SK-N-SH (cell line): ENCODE measurements around the gene LPIN2. TPM values are rescaled to one million over a fixed set of nuclear protein-coding genes. Genes with fewer than 3 reads are reported as not detected.

Experiments used
- CTCF ChIA-PET: fragments of 300-600, 350-600 bp; formaldehyde crosslinking; extraction: SDS; loops from one replicate; lab custom pipeline; 2021; lab: Yijun Ruan, JAX
- POLR2A ChIA-PET: fragments of 350-600 bp; sonication (Branson Sonifier 250); formaldehyde crosslinking; extraction: SDS; loops from one replicate; lab custom pipeline; 2020; ENCODE audit warnings: antibody characterized with exemption, inconsistent platforms; lab: Yijun Ruan, JAX
- DNase-seq: peaks from one replicate; pipeline ENCODE4 v3.0.0; 2012
- H2AFZ ChIP-seq: fragments of 200-600 bp; sonication (generic); 2 replicates; pipeline ENCODE4 v1.8.1; 2016; ENCODE audit warnings: antibody characterized with exemption, mild to moderate bottlenecking, low read depth
- H3F3A ChIP-seq: fragments of 200-600 bp; sonication (generic); replicated peaks from 2 replicates; pipeline ENCODE3; 2016; ENCODE audit warnings: antibody characterized with exemption, mild to moderate bottlenecking; ENCODE audit not compliant: insufficient read depth
- H3K27ac ChIP-seq, 2 experiments: fragments of 200-500 bp in 1 of 2; fragments of 200-600 bp in 1 of 2; sonication (Bioruptor generic) in 1 of 2; sonication (generic), shearing (Covaris generic) in 1 of 2; 2 replicates each; pipeline versions ENCODE4 v1.5.1 to v1.6.1; 2014 to 2016; ENCODE audit warnings: low read depth in 2 of 2, inconsistent platforms in 1 of 2, low read length in 1 of 2, mild to moderate bottlenecking in 1 of 2, mixed read lengths in 1 of 2
- H3K27me3 ChIP-seq: fragments of 200-600 bp; sonication (generic), shearing (Covaris generic); 2 replicates; pipeline ENCODE4 v1.6.1; 2016; ENCODE audit warnings: mixed run types; ENCODE audit not compliant: insufficient read depth
- H3K36me3 ChIP-seq, 2 experiments: fragments of 200-500 bp in 1 of 2; fragments of 200-600 bp in 1 of 2; sonication (Bioruptor generic) in 1 of 2; sonication (generic) in 1 of 2; replicated peaks in 1 of 2; 2 replicates each; pipeline versions ENCODE3 to v1.5.1; 2014 to 2016; ENCODE audit warnings: low read length in 1 of 2, mild to moderate bottlenecking in 1 of 2; ENCODE audit not compliant: insufficient read depth in 2 of 2, control insufficient read depth in 1 of 2
- H3K4me1 ChIP-seq, 2 experiments: fragments of 200-500 bp in 1 of 2; fragments of 200-600 bp in 1 of 2; sonication (Bioruptor generic) in 1 of 2; sonication (generic), shearing (Covaris generic) in 1 of 2; 2 replicates each; pipeline versions ENCODE4 v1.5.1 to v1.6.1; 2014 to 2016; ENCODE audit warnings: low read depth in 1 of 2, low read length in 1 of 2, mixed run types in 1 of 2; ENCODE audit not compliant: insufficient read depth in 2 of 2, control insufficient read depth in 1 of 2
- H3K4me2 ChIP-seq: fragments of 200-600 bp; sonication (generic), shearing (Covaris generic); 2 replicates; pipeline ENCODE4 v1.6.1; 2017; ENCODE audit warnings: mixed run types
- H3K4me3 ChIP-seq, 2 experiments: fragments of 200-500 bp in 1 of 2; fragments of 200-600 bp in 1 of 2; sonication (Bioruptor generic) in 1 of 2; sonication (generic), shearing (Covaris generic) in 1 of 2; 2 replicates each; pipeline versions ENCODE4 v1.5.1 to v1.8.1; 2014 to 2016; ENCODE audit warnings: low read depth in 2 of 2, inconsistent platforms in 1 of 2, low read length in 1 of 2, mild to moderate bottlenecking in 1 of 2, mixed read lengths in 1 of 2, moderate library complexity in 1 of 2
- H3K79me2 ChIP-seq: fragments of 200-600 bp; sonication (generic); 2 replicates; pipeline ENCODE4 v1.8.1; 2017; ENCODE audit warnings: mild to moderate bottlenecking; ENCODE audit not compliant: insufficient read depth
- H3K9ac ChIP-seq: fragments of 200-600 bp; sonication (generic); 2 replicates; pipeline ENCODE4 v1.6.1; 2017; ENCODE audit warnings: mixed run types
- H3K9me2 ChIP-seq: fragments of 200-600 bp; sonication (generic); 2 replicates; pipeline ENCODE4 v1.6.1; 2017; ENCODE audit warnings: mixed run types
- H3K9me3 ChIP-seq: fragments of 200-600 bp; sonication (generic); 2 replicates; pipeline ENCODE4 v1.6.1; 2017; ENCODE audit warnings: mixed run types, mild to moderate bottlenecking, moderate library complexity
- H4K20me1 ChIP-seq: fragments of 200-600 bp; sonication (generic); 2 replicates; pipeline ENCODE4 v1.6.1; 2017; ENCODE audit warnings: mild to moderate bottlenecking, mixed run types; ENCODE audit not compliant: insufficient read depth
- CHD2 ChIP-seq: fragments of 150-350 bp; IDR thresholded peaks from 2 replicates; pipeline ENCODE4 v1.6.1; 2018; ENCODE audit warnings: low read length; ENCODE audit not compliant: partially characterized antibody
- ELF1 ChIP-seq: IDR thresholded peaks from 2 replicates; pipeline ENCODE4 v1.4.0; 2012
- EP300 ChIP-seq, 2 experiments: IDR thresholded peaks; 2 replicates each; pipeline versions ENCODE4 v1.4.0 to v1.6.1; 2012; ENCODE audit warnings: borderline replicate concordance in 1 of 2, low read depth in 1 of 2, low read length in 1 of 2
- FOSL2 ChIP-seq: IDR thresholded peaks from 2 replicates; pipeline ENCODE4 v1.4.0; 2012; ENCODE audit warnings: low read depth, mild to moderate bottlenecking, moderate library complexity, borderline replicate concordance
- JUND ChIP-seq: IDR thresholded peaks from 2 replicates; pipeline ENCODE4 v1.4.0; 2012
- MEF2A ChIP-seq: IDR thresholded peaks from 2 replicates; pipeline ENCODE4 v1.4.0; 2012; ENCODE audit warnings: low read depth, borderline replicate concordance
- NFIC ChIP-seq: IDR thresholded peaks from 2 replicates; pipeline ENCODE4 v1.4.0; 2012; ENCODE audit warnings: borderline replicate concordance
- POLR2AphosphoS5 ChIP-seq: IDR thresholded peaks from 2 replicates; pipeline ENCODE4 v1.6.1; 2012; ENCODE audit warnings: low read depth, low read length
- RAD21 ChIP-seq: IDR thresholded peaks from 2 replicates; pipeline ENCODE4 v1.6.1; 2012; ENCODE audit warnings: mild to moderate bottlenecking, low read length
- RCOR1 ChIP-seq: fragments of 150-350 bp; IDR thresholded peaks from 2 replicates; pipeline ENCODE4 v1.6.1; 2017; ENCODE audit warnings: antibody characterized with exemption, low read length
- RFX5 ChIP-seq: IDR thresholded peaks from 2 replicates; pipeline ENCODE4 v1.6.1; 2012; ENCODE audit warnings: mild to moderate bottlenecking, improper control_type of control experiment, low read length
- RXRA ChIP-seq: IDR thresholded peaks from 2 replicates; pipeline ENCODE4 v1.4.0; 2012; ENCODE audit warnings: low read depth, mild to moderate bottlenecking, borderline replicate concordance
- SIN3A ChIP-seq: IDR thresholded peaks from 2 replicates; pipeline ENCODE4 v1.6.1; 2012; ENCODE audit warnings: low read depth, mild to moderate bottlenecking, low read length, moderate library complexity, borderline replicate concordance
- TAF1 ChIP-seq: IDR thresholded peaks from 2 replicates; pipeline ENCODE4 v1.6.1; 2012; ENCODE audit warnings: low read depth, mild to moderate bottlenecking, low read length, moderate library complexity, borderline replicate concordance
- TEAD4 ChIP-seq: IDR thresholded peaks from 2 replicates; pipeline ENCODE4 v1.4.0; 2012; ENCODE audit warnings: mild to moderate bottlenecking, borderline replicate concordance; ENCODE audit not compliant: insufficient read depth
- WGBS: methylation state at CpG from one replicate; pipeline ENCODE4 v1.1.6; 2017; ENCODE audit warnings: low lambda C conversion rate; 5-methylcytosine and 5-hydroxymethylcytosine counted together
- polyA plus RNA-seq, 3 experiments: library from polyadenylated mRNA; depleted of rRNA; stranded (reverse); fragments of >200 nt; gene quantifications; 2 replicates each; pipeline ENCODE4 v1.2.3, GENCODE V29; 2012
- TF ChIP-seq, protein P1 (sequence below): fragments of 200-600 bp; sonication (generic); IDR thresholded peaks from 2 replicates; pipeline ENCODE4 v1.6.1; 2017; ENCODE audit warnings: antibody characterized with exemption, mild to moderate bottlenecking, moderate library complexity
- TF ChIP-seq, protein P2 (sequence below): IDR thresholded peaks from 2 replicates; pipeline ENCODE4 v1.4.0; 2012; ENCODE audit warnings: low read depth, borderline replicate concordance
- TF ChIP-seq, protein P3 (sequence below): fragments of 150-350 bp; IDR thresholded peaks from 2 replicates; pipeline ENCODE4 v1.6.1; 2016; ENCODE audit warnings: mild to moderate bottlenecking, low read depth, low read length
- TF ChIP-seq, protein P4 (sequence below): IDR thresholded peaks from 2 replicates; pipeline ENCODE4 v1.6.1; 2012; ENCODE audit warnings: mild to moderate bottlenecking, low read depth, low read length, moderate library complexity
- TF ChIP-seq, protein P5 (sequence below): fragments of 150-350 bp; IDR thresholded peaks from 2 replicates; pipeline ENCODE4 v1.6.1; 2017; ENCODE audit warnings: antibody characterized with exemption, low read length, low read depth, borderline replicate concordance
- TF ChIP-seq, protein P6 (sequence below): IDR thresholded peaks from 2 replicates; pipeline ENCODE4; 2012

LPIN2 gene
- polyA plus RNA-seq, 1 of the 3 experiments (the other 2 are of a cell fraction), result 19.3 TPM

DNA sequence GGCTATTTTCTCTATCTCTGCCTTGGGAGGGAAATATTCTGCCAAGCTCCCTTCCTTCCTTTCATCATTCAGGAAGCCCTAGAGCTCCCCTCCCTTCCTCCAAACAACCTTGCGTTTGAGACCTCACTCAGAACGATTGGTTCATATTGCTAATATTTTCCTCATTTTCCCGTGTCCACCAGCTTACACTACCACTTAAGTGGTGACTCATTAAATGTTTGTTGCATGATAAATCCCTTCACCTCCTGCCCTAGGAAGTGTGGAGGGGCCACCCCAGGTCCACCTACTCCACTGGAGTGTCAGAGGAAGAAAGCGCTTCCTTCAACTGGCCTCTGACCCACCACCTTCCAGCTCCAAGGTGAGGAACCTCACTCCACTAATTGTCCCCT lies 2.3 kb upstream of the LPIN2 start:
- Histone ChIP-seq H3K27ac (peak overlapping the region in 1 of 2 experiments; percentile 64; a peak in 3 of 4 replicates), H2AFZ (peak overlapping the region; percentile 83), H3K4me1 (peaks cover 6 to 32% of the 10 kb centered on the region in 2 experiments), H4K20me1 (no peaks in the 10 kb centered on the region; the same call in 1 of the 2 replicates), H3K4me3 (no peak overlapping the region), H3K9ac (peak overlapping the region; percentile 23; the same call in 1 of the 2 replicates), H3K79me2 (peaks cover 23% of the 10 kb centered on the region), H3K36me3 (peaks cover 0 to 11% of the 10 kb centered on the region in 2 experiments), H3K4me2 (peak overlapping the region; percentile 41; the same call in 1 of the 2 replicates), H3K9me2 (no peaks in the 10 kb centered on the region), H3F3A (peaks cover 36% of the 10 kb centered on the region), H3K27me3 (no peaks in the 10 kb centered on the region), H3K9me3 (no peaks in the 10 kb centered on the region)
- no peak for DNase-seq
- ChIA-PET CTCF (interaction anchor here (0.7 to 3.6 kb wide), 3 partner anchors 13 to 114 kb away, joined by 3 to 15 read pairs (median 6); no protein-coding TSS in a partner anchor), POLR2A (no interaction called here)
- WGBS, result 30% methylated on average over 4 of the region's 4 CpGs
- TF ChIP-seq TEAD4 (no peak), RXRA (peak; percentile 81; the same call in 1 of the 2 replicates), RCOR1 (no peak), ELF1 (no peak), FOSL2 (peak; percentile 82), RAD21 (no peak), CHD2 (no peak), SIN3A (no peak), EP300 (IDR thresholded peaks at IDR 0.05; ENCODE audit: borderline replicate concordance in 1 of 2, low read depth in 1 of 2, low read length in 1 of 2) (peak in 1 of 2 experiments; percentile 59; a peak in 1 of 4 replicates), TAF1 (no peak), MEF2A (no peak), NFIC (0 out of 2 replicates have a peak, but pooled peaks have one; percentile 25), POLR2AphosphoS5 (no peak), JUND (peak; percentile 81), RFX5 (no peak)
- TF ChIP-seq, protein P1, sequence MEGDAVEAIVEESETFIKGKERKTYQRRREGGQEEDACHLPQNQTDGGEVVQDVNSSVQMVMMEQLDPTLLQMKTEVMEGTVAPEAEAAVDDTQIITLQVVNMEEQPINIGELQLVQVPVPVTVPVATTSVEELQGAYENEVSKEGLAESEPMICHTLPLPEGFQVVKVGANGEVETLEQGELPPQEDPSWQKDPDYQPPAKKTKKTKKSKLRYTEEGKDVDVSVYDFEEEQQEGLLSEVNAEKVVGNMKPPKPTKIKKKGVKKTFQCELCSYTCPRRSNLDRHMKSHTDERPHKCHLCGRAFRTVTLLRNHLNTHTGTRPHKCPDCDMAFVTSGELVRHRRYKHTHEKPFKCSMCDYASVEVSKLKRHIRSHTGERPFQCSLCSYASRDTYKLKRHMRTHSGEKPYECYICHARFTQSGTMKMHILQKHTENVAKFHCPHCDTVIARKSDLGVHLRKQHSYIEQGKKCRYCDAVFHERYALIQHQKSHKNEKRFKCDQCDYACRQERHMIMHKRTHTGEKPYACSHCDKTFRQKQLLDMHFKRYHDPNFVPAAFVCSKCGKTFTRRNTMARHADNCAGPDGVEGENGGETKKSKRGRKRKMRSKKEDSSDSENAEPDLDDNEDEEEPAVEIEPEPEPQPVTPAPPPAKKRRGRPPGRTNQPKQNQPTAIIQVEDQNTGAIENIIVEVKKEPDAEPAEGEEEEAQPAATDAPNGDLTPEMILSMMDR, result no peak
- TF ChIP-seq, protein P2, sequence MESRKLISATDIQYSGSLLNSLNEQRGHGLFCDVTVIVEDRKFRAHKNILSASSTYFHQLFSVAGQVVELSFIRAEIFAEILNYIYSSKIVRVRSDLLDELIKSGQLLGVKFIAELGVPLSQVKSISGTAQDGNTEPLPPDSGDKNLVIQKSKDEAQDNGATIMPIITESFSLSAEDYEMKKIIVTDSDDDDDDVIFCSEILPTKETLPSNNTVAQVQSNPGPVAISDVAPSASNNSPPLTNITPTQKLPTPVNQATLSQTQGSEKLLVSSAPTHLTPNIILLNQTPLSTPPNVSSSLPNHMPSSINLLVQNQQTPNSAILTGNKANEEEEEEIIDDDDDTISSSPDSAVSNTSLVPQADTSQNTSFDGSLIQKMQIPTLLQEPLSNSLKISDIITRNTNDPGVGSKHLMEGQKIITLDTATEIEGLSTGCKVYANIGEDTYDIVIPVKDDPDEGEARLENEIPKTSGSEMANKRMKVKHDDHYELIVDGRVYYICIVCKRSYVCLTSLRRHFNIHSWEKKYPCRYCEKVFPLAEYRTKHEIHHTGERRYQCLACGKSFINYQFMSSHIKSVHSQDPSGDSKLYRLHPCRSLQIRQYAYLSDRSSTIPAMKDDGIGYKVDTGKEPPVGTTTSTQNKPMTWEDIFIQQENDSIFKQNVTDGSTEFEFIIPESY, result no peak
- TF ChIP-seq, protein P3, sequence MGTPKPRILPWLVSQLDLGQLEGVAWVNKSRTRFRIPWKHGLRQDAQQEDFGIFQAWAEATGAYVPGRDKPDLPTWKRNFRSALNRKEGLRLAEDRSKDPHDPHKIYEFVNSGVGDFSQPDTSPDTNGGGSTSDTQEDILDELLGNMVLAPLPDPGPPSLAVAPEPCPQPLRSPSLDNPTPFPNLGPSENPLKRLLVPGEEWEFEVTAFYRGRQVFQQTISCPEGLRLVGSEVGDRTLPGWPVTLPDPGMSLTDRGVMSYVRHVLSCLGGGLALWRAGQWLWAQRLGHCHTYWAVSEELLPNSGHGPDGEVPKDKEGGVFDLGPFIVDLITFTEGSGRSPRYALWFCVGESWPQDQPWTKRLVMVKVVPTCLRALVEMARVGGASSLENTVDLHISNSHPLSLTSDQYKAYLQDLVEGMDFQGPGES, result no peak
- TF ChIP-seq, protein P4, sequence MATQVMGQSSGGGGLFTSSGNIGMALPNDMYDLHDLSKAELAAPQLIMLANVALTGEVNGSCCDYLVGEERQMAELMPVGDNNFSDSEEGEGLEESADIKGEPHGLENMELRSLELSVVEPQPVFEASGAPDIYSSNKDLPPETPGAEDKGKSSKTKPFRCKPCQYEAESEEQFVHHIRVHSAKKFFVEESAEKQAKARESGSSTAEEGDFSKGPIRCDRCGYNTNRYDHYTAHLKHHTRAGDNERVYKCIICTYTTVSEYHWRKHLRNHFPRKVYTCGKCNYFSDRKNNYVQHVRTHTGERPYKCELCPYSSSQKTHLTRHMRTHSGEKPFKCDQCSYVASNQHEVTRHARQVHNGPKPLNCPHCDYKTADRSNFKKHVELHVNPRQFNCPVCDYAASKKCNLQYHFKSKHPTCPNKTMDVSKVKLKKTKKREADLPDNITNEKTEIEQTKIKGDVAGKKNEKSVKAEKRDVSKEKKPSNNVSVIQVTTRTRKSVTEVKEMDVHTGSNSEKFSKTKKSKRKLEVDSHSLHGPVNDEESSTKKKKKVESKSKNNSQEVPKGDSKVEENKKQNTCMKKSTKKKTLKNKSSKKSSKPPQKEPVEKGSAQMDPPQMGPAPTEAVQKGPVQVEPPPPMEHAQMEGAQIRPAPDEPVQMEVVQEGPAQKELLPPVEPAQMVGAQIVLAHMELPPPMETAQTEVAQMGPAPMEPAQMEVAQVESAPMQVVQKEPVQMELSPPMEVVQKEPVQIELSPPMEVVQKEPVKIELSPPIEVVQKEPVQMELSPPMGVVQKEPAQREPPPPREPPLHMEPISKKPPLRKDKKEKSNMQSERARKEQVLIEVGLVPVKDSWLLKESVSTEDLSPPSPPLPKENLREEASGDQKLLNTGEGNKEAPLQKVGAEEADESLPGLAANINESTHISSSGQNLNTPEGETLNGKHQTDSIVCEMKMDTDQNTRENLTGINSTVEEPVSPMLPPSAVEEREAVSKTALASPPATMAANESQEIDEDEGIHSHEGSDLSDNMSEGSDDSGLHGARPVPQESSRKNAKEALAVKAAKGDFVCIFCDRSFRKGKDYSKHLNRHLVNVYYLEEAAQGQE, result no peak
- TF ChIP-seq, protein P5, sequence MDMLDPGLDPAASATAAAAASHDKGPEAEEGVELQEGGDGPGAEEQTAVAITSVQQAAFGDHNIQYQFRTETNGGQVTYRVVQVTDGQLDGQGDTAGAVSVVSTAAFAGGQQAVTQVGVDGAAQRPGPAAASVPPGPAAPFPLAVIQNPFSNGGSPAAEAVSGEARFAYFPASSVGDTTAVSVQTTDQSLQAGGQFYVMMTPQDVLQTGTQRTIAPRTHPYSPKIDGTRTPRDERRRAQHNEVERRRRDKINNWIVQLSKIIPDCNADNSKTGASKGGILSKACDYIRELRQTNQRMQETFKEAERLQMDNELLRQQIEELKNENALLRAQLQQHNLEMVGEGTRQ, result no peak
- TF ChIP-seq, protein P6, sequence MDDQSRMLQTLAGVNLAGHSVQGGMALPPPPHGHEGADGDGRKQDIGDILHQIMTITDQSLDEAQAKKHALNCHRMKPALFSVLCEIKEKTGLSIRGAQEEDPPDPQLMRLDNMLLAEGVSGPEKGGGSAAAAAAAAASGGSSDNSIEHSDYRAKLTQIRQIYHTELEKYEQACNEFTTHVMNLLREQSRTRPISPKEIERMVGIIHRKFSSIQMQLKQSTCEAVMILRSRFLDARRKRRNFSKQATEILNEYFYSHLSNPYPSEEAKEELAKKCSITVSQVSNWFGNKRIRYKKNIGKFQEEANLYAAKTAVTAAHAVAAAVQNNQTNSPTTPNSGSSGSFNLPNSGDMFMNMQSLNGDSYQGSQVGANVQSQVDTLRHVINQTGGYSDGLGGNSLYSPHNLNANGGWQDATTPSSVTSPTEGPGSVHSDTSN, result peak; percentile 46; the same call in 1 of the 2 replicates
